HepG2 (cell line): Measurements from ENCODE around the gene CMC4. TPM values are rescaled to one million over a fixed set of nuclear protein-coding genes. Genes with fewer than 3 reads are reported as not detected.

Experiments used
- ATAC-seq: fragments of 200-7000 bp; cut with Tn5 transposase; 3 replicates; pipeline ENCODE4 v1.9.1; 2020; ENCODE audit warnings: mild to moderate bottlenecking, moderate library complexity
- BruUV-seq: library from RNA; stranded (reverse); fragments of 400-500 nt; replicated peaks from 2 replicates; lab custom pipeline; 2021; lab: Mats Ljungman, UMichigan
- CTCF ChIA-PET: fragments of 300-600 bp; formaldehyde crosslinking; extraction: SDS; loops from one replicate; lab custom pipeline; 2021; ENCODE audit warnings: low total read pairs, inconsistent platforms, low intra/inter-chr PET ratio; lab: Yijun Ruan, JAX
- POLR2A ChIA-PET: fragments of 350-600 bp; sonication (Branson Sonifier 250); formaldehyde crosslinking; loops from one replicate; lab custom pipeline; 2020; ENCODE audit warnings: antibody characterized with exemption, inconsistent platforms; lab: Yijun Ruan, JAX
- DNase-seq: peaks from one replicate; pipeline ENCODE4 v3.0.0-alpha.2; 2015; ENCODE audit warnings: low spot score
- FAIRE-seq: peaks from 3 replicates; lab custom pipeline; 2011; peaks lifted over from hg19 to GRCh38; lab: Jason Lieb, UNC
- H2AFZ ChIP-seq: one replicate; pipeline ENCODE4 v1.6.1; 2011; ENCODE audit warnings: low read length, inconsistent platforms
- H3K27ac ChIP-seq: fragments of 300-600 bp; 3 replicates; pipeline ENCODE4 v1.8.0; 2011; ENCODE audit warnings: mixed run types, mild to moderate bottlenecking, mixed read lengths, low read length, inconsistent platforms; ENCODE audit not compliant: insufficient read depth; ENCODE audit errors: extremely low read length
- H3K27me3 ChIP-seq, 2 experiments: fragments of 200-600 bp in 1 of 2; 2 replicates in 1 of 2; 3 replicates in 1 of 2; pipeline versions ENCODE4 v1.6.0 to v1.8.0; 2011; ENCODE audit warnings: low read length in 2 of 2, mild to moderate bottlenecking in 2 of 2, moderate library complexity in 2 of 2, inconsistent platforms in 1 of 2; ENCODE audit not compliant: insufficient read depth in 2 of 2, control insufficient read depth in 1 of 2
- H3K36me3 ChIP-seq, 2 experiments: fragments of 200-600 bp in 1 of 2; replicated peaks in 1 of 2; 2 replicates in 1 of 2; 3 replicates in 1 of 2; pipeline versions ENCODE4 v1.5.1 to v1.8.0; 2011; ENCODE audit warnings: low read length in 2 of 2, inconsistent platforms in 1 of 2; ENCODE audit not compliant: insufficient read depth in 2 of 2, control insufficient read depth in 1 of 2
- H3K4me1 ChIP-seq: 2 replicates; pipeline ENCODE4 v1.5.1; 2012; ENCODE audit warnings: low read length, inconsistent platforms; ENCODE audit not compliant: insufficient read depth
- H3K4me2 ChIP-seq: 2 replicates; pipeline ENCODE4 v1.6.0; 2011; ENCODE audit warnings: low read depth, low read length, inconsistent platforms
- H3K4me3 ChIP-seq, 3 experiments: fragments of 200-600 bp in 1 of 3; sonication (generic), shearing (Covaris generic) in 1 of 3; replicated peaks in 1 of 3; 2 replicates each; pipeline ENCODE4 v1.5.1; 2011 to 2016; ENCODE audit warnings: low read length in 3 of 3, inconsistent platforms in 2 of 3, low read depth in 2 of 3, mild to moderate bottlenecking in 2 of 3, control low read depth in 1 of 3, mixed read lengths in 1 of 3; ENCODE audit not compliant: insufficient read depth in 1 of 3
- H3K79me2 ChIP-seq: one replicate; pipeline ENCODE4 v1.6.1; 2011; ENCODE audit warnings: low read length, inconsistent platforms; ENCODE audit not compliant: insufficient read depth
- H3K9ac ChIP-seq: 2 replicates; pipeline ENCODE4 v1.6.0; 2011; ENCODE audit warnings: mild to moderate bottlenecking, low read depth, low read length, inconsistent platforms; ENCODE audit not compliant: insufficient read depth
- H3K9me3 ChIP-seq: 2 replicates; pipeline ENCODE4 v1.5.1; 2012; ENCODE audit warnings: mild to moderate bottlenecking, low read length
- H4K20me1 ChIP-seq: 2 replicates; pipeline ENCODE4 v1.6.0; 2011; ENCODE audit warnings: inconsistent platforms, mild to moderate bottlenecking, low read length, moderate library complexity; ENCODE audit not compliant: insufficient read depth
- GZF1 ChIP-seq: sonication (generic); formaldehyde crosslinking; IDR thresholded peaks from 2 replicates; pipeline ENCODE4 v1.5.1; 2020; ENCODE audit warnings: mild to moderate bottlenecking, missing genetic modification reagents
- NFYB ChIP-seq: sonication (generic); formaldehyde crosslinking; IDR thresholded peaks from 2 replicates; pipeline ENCODE4 v1.4.0; 2020; ENCODE audit warnings: missing genetic modification reagents
- SALL2 ChIP-seq: sonication (generic); formaldehyde crosslinking; IDR thresholded peaks from 2 replicates; pipeline ENCODE4 v1.8.1; 2023; ENCODE audit warnings: mild to moderate bottlenecking, missing genetic modification reagents, inconsistent platforms
- SMC3 ChIP-seq: IDR thresholded peaks from 2 replicates; pipeline ENCODE4 v1.6.1; 2011; ENCODE audit warnings: low read length, improper control_type of control experiment
- SOX5 ChIP-seq: IDR thresholded peaks from 2 replicates; pipeline ENCODE4 v1.6.1; 2016; ENCODE audit warnings: borderline replicate concordance
- STAG1 ChIP-seq: sonication (generic); formaldehyde crosslinking; IDR thresholded peaks from 2 replicates; pipeline ENCODE4 v1.4.0; 2020; ENCODE audit warnings: missing genetic modification reagents
- ZBTB38 ChIP-seq: sonication (generic); formaldehyde crosslinking; IDR thresholded peaks from 2 replicates; pipeline ENCODE4 v1.5.1; 2020; ENCODE audit warnings: mild to moderate bottlenecking, missing genetic modification reagents
- ZNF644 ChIP-seq: IDR thresholded peaks from 2 replicates; pipeline ENCODE4 v1.6.1; 2016; ENCODE audit warnings: low read depth
- WGBS: methylation state at CpG from one replicate; pipeline ENCODE4 v1.1.6; 2017; ENCODE audit warnings: low lambda C conversion rate; 5-methylcytosine and 5-hydroxymethylcytosine counted together
- in situ Hi-C: cut with HindIII; loops from 2 replicates; pipeline ENCODE4 v1.10.0; 2017; ENCODE audit warnings: low pct_unique_long_range_greater_than_20kb; ENCODE audit not compliant: extremely low pct_ligation_motif_present
- intact Hi-C: fragments of 100-400 bp; cut with micrococcal nuclease; formaldehyde crosslinking; loops from one replicate; pipeline ENCODE4 v1.10.0; 2022; ENCODE audit not compliant: unreplicated experiment
- polyA plus RNA-seq, 8 experiments: library from polyadenylated mRNA; depleted of rRNA in 3 of 8; stranded (reverse) in 7 of 8; unstranded in 1 of 8; fragments of >200 nt; fragmentation: Illumina TruSeq in 4 of 8; extraction: Trizol in 4 of 8; gene quantifications; 2 replicates each; pipeline versions ENCODE4 v1.2.1 to v1.2.3, GENCODE V29; 2011 to 2016; ENCODE audit warnings: low read depth in 4 of 8, missing spikeins in 1 of 8, mixed read lengths in 1 of 8; ENCODE audit not compliant: insufficient read depth in 1 of 8
- total RNA-seq, 5 experiments: library from RNA; depleted of rRNA; stranded (reverse); fragments of >200 nt; fragmentation: Illumina TruSeq; extraction: Trizol; gene quantifications; 2 replicates each; pipeline ENCODE4 v1.2.3, GENCODE V29; 2016; ENCODE audit warnings: low read depth in 1 of 5
- TF ChIP-seq, protein P1 (sequence below): sonication (generic); formaldehyde crosslinking; IDR thresholded peaks from 2 replicates; pipeline ENCODE4 v1.4.0; 2020; ENCODE audit warnings: missing genetic modification reagents
- TF ChIP-seq, protein P2 (sequence below): sonication (generic); formaldehyde crosslinking; IDR thresholded peaks from 2 replicates; pipeline ENCODE4 v1.4.0; 2020; ENCODE audit warnings: missing genetic modification reagents
- TF ChIP-seq, protein P3 (sequence below): sonication (generic); formaldehyde crosslinking; IDR thresholded peaks from 2 replicates; pipeline ENCODE4 v1.4.0; 2020; ENCODE audit warnings: missing genetic modification reagents, borderline replicate concordance
- TF ChIP-seq, protein P4 (sequence below): sonication (generic); formaldehyde crosslinking; IDR thresholded peaks from 2 replicates; pipeline ENCODE4 v1.5.0; 2020; ENCODE audit warnings: mild to moderate bottlenecking, missing genetic modification reagents, moderate library complexity
- TF ChIP-seq, protein P5 (sequence below): sonication (generic); formaldehyde crosslinking; IDR thresholded peaks from 2 replicates; pipeline ENCODE4 v1.5.0; 2020; ENCODE audit warnings: missing genetic modification reagents

Gene CMC4
- total and polyA plus RNA-seq, 2 of the 13 experiments (the other 11 are each of a cell fraction or from before 2014, with no cell fraction given): 5.6 to 11.5 TPM

DNA sequence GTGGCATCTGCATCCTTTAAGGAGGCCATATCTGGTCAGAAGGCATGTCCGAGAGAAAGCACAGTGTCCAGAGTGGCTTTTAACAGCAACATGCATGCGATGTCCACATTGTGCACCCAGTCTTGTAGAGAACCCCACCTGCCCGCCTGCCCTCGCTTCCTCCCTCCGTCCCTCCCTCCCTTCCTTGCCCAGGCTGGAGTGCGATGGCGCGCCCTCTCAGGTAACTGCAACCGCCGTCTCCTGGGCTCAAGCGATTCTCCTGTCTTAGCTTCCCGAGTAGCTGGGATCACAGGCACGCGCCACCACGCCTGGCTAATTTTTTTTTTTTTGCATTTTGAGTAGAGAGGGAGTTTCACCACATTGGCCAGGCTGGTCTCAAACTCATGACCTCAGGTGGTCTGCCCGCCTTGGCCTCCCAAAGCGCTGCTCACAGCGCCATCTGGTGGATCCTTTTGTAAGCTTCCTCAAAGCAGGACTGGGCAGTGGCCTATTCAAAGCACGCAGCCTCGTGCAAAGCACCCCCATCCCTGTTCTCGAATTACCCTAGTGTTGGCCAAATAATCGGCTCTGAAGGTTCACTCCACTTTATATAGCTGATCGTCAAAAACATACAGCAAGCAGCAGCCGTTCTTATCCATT lies 15.4 kb upstream of the CMC4 start:
- FAIRE-seq: no peak
- no peaks in the 10 kb centered on the region for H3K79me2 ChIP-seq
- CTCF ChIA-PET: interaction anchor here (1.1 kb wide), 1 partner anchor 105 kb away, joined by 5 read pairs; no protein-coding TSS in a partner anchor
- H3K4me1 ChIP-seq: no peaks in the 10 kb centered on the region
- WGBS: 92% methylated on average over 19 of the region's 24 CpGs
- intact Hi-C loops (no loop called here), in situ Hi-C loops (loop anchor here (10.0 kb wide), 1 partner anchor 102 kb away; no protein-coding TSS in a partner anchor)
- H3K27me3 ChIP-seq: no peaks in the 10 kb centered on the region
- H3K36me3 ChIP-seq: peaks cover 1 to 6% of the 10 kb centered on the region in 2 experiments; a peak in 1 of 5 replicates
- H3K4me2 ChIP-seq: no peak overlapping the region
- H3K4me3 ChIP-seq: no peak overlapping the region
- peak; percentile 76 for ATAC-seq
- H2AFZ ChIP-seq: no peak overlapping the region
- peak; percentile 21 for DNase-seq
- no peaks in the 10 kb centered on the region for H4K20me1 ChIP-seq
- POLR2A ChIA-PET: no interaction called here
- no TSS peak for BruUV-seq
- no peaks in the 10 kb centered on the region for H3K9me3 ChIP-seq
- H3K27ac ChIP-seq: no peak overlapping the region
- H3K9ac ChIP-seq: no peak overlapping the region
- TF ChIP-seq, protein P1, sequence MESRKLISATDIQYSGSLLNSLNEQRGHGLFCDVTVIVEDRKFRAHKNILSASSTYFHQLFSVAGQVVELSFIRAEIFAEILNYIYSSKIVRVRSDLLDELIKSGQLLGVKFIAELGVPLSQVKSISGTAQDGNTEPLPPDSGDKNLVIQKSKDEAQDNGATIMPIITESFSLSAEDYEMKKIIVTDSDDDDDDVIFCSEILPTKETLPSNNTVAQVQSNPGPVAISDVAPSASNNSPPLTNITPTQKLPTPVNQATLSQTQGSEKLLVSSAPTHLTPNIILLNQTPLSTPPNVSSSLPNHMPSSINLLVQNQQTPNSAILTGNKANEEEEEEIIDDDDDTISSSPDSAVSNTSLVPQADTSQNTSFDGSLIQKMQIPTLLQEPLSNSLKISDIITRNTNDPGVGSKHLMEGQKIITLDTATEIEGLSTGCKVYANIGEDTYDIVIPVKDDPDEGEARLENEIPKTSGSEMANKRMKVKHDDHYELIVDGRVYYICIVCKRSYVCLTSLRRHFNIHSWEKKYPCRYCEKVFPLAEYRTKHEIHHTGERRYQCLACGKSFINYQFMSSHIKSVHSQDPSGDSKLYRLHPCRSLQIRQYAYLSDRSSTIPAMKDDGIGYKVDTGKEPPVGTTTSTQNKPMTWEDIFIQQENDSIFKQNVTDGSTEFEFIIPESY: peak; percentile 96
- TF ChIP-seq, protein P2, sequence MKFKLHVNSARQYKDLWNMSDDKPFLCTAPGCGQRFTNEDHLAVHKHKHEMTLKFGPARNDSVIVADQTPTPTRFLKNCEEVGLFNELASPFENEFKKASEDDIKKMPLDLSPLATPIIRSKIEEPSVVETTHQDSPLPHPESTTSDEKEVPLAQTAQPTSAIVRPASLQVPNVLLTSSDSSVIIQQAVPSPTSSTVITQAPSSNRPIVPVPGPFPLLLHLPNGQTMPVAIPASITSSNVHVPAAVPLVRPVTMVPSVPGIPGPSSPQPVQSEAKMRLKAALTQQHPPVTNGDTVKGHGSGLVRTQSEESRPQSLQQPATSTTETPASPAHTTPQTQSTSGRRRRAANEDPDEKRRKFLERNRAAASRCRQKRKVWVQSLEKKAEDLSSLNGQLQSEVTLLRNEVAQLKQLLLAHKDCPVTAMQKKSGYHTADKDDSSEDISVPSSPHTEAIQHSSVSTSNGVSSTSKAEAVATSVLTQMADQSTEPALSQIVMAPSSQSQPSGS (CRISPR knock-in tag): no peak
- TF ChIP-seq STAG1 (CRISPR knock-in tag): peak; percentile 52
- TF ChIP-seq ZBTB38 (CRISPR knock-in tag): 0 out of 2 replicates have a peak, but pooled peaks have one; percentile 14
- no peak for TF ChIP-seq ZNF644 (CRISPR knock-in tag)
- TF ChIP-seq SMC3: peak; percentile 24; the same call in 1 of the 2 replicates
- TF ChIP-seq, protein P3, sequence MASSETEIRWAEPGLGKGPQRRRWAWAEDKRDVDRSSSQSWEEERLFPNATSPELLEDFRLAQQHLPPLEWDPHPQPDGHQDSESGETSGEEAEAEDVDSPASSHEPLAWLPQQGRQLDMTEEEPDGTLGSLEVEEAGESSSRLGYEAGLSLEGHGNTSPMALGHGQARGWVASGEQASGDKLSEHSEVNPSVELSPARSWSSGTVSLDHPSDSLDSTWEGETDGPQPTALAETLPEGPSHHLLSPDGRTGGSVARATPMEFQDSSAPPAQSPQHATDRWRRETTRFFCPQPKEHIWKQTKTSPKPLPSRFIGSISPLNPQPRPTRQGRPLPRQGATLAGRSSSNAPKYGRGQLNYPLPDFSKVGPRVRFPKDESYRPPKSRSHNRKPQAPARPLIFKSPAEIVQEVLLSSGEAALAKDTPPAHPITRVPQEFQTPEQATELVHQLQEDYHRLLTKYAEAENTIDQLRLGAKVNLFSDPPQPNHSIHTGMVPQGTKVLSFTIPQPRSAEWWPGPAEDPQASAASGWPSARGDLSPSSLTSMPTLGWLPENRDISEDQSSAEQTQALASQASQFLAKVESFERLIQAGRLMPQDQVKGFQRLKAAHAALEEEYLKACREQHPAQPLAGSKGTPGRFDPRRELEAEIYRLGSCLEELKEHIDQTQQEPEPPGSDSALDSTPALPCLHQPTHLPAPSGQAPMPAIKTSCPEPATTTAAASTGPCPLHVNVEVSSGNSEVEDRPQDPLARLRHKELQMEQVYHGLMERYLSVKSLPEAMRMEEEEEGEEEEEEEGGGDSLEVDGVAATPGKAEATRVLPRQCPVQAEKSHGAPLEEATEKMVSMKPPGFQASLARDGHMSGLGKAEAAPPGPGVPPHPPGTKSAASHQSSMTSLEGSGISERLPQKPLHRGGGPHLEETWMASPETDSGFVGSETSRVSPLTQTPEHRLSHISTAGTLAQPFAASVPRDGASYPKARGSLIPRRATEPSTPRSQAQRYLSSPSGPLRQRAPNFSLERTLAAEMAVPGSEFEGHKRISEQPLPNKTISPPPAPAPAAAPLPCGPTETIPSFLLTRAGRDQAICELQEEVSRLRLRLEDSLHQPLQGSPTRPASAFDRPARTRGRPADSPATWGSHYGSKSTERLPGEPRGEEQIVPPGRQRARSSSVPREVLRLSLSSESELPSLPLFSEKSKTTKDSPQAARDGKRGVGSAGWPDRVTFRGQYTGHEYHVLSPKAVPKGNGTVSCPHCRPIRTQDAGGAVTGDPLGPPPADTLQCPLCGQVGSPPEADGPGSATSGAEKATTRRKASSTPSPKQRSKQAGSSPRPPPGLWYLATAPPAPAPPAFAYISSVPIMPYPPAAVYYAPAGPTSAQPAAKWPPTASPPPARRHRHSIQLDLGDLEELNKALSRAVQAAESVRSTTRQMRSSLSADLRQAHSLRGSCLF: no peak
- TF ChIP-seq SOX5 (CRISPR knock-in tag): no peak
- TF ChIP-seq SALL2 (CRISPR knock-in tag): no peak
- TF ChIP-seq, protein P4, sequence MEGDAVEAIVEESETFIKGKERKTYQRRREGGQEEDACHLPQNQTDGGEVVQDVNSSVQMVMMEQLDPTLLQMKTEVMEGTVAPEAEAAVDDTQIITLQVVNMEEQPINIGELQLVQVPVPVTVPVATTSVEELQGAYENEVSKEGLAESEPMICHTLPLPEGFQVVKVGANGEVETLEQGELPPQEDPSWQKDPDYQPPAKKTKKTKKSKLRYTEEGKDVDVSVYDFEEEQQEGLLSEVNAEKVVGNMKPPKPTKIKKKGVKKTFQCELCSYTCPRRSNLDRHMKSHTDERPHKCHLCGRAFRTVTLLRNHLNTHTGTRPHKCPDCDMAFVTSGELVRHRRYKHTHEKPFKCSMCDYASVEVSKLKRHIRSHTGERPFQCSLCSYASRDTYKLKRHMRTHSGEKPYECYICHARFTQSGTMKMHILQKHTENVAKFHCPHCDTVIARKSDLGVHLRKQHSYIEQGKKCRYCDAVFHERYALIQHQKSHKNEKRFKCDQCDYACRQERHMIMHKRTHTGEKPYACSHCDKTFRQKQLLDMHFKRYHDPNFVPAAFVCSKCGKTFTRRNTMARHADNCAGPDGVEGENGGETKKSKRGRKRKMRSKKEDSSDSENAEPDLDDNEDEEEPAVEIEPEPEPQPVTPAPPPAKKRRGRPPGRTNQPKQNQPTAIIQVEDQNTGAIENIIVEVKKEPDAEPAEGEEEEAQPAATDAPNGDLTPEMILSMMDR (CRISPR knock-in tag): peak; percentile 65
- TF ChIP-seq NFYB (CRISPR knock-in tag): no peak
- TF ChIP-seq, protein P5, sequence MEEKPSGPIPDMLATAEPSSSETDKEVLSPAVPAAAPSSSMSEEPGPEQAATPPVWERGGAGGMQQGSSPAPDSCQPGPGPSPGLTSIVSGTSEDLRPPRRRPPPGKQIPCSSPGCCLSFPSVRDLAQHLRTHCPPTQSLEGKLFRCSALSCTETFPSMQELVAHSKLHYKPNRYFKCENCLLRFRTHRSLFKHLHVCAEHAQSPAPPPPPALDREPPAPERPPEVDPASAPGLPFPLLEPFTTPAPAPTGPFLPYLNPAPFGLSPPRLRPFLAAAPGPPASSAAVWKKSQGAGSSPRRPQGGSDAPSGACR: no peak
- TF ChIP-seq GZF1: no peak
